ENCODE results near the gene TERT. TPM values are rescaled to one million over a fixed set of nuclear protein-coding genes. Genes with fewer than 3 reads are reported as not detected.

The TERT gene
- total RNA-seq, 2 donors from 2014 or later = not detected

GRCh38 chr5:1314564-1314982 is 19.7 kb upstream of the TERT start:
- TF ChIP-seq, protein P1, sequence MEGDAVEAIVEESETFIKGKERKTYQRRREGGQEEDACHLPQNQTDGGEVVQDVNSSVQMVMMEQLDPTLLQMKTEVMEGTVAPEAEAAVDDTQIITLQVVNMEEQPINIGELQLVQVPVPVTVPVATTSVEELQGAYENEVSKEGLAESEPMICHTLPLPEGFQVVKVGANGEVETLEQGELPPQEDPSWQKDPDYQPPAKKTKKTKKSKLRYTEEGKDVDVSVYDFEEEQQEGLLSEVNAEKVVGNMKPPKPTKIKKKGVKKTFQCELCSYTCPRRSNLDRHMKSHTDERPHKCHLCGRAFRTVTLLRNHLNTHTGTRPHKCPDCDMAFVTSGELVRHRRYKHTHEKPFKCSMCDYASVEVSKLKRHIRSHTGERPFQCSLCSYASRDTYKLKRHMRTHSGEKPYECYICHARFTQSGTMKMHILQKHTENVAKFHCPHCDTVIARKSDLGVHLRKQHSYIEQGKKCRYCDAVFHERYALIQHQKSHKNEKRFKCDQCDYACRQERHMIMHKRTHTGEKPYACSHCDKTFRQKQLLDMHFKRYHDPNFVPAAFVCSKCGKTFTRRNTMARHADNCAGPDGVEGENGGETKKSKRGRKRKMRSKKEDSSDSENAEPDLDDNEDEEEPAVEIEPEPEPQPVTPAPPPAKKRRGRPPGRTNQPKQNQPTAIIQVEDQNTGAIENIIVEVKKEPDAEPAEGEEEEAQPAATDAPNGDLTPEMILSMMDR (IDR thresholded peaks at IDR 0.05) = no peak
- peaks cover 15% of the 10 kb centered on the region for H3K36me3 ChIP-seq
- H3K4me1 ChIP-seq (ENCODE audit: control insufficient read depth in 1 of 2, low read depth in 2 of 2) = peaks cover 0 to 8% of the 10 kb centered on the region in 2 donors
- no peak for DNase-seq (ENCODE audit: low spot score)
- ATAC-seq (ENCODE audit: insufficient number of reproducible peaks, low FRiP score, low read depth) = no peak
- H3K27ac ChIP-seq = no peak overlapping the region
- no peaks in the 10 kb centered on the region for H3K27me3 ChIP-seq (replicated peaks; ENCODE audit: insufficient read depth)
- no peak overlapping the region for H3K4me3 ChIP-seq
- no peaks in the 10 kb centered on the region for H3K9me3 ChIP-seq

GRCh38 chr5:1312993-1313833 is 18.3 kb upstream of the TERT start:
- ATAC-seq (ENCODE audit: insufficient number of reproducible peaks, low FRiP score, low read depth) = no peak

DNA sequence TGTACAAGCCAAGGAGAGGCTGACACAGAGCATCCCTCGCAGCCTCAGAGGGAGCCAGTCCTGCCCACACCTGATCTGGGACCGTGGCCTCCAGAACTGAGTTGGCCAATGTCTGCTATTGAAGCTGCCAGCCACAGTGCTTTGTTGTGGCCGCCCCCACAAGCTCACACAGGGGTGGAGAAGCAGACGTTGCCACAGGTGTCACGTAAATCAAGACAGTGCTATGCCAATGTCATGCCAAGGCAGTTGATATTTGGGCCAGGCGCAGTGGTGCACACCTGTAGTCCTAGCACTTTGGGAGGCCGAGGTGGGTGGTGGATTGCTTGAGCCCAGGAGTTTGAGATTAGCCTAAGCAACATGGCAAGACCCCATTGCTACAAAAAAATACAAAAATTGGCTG is 17.3 kb upstream of the TERT start:
- Histone ChIP-seq H3K27ac (no peak overlapping the region), H3K9me3 (no peaks in the 10 kb centered on the region), H3K4me3 (no peak overlapping the region), H3K4me1 (ENCODE audit: control insufficient read depth in 1 of 2, low read depth in 2 of 2) (peaks cover 0 to 8% of the 10 kb centered on the region in 2 donors), H3K36me3 (no peaks in the 10 kb centered on the region), H3K27me3 (replicated peaks; ENCODE audit: insufficient read depth) (no peaks in the 10 kb centered on the region)
- TF ChIP-seq, protein P1 (IDR thresholded peaks at IDR 0.05) = no peak
- ATAC-seq (ENCODE audit: insufficient number of reproducible peaks, low FRiP score, low read depth) = no peak
- DNase-seq (ENCODE audit: low spot score) = no peak

More at GRCh38 chr5:1312993-1313833, 18.3 kb upstream of the TERT start:
- no peak overlapping the region for H3K27ac ChIP-seq
- H3K36me3 ChIP-seq = peaks cover 4% of the 10 kb centered on the region
- no peak overlapping the region for H3K4me3 ChIP-seq
- H3K4me1 ChIP-seq (ENCODE audit: control insufficient read depth in 1 of 2, low read depth in 2 of 2) = peaks cover 0 to 8% of the 10 kb centered on the region in 2 donors
- no peaks in the 10 kb centered on the region for H3K27me3 ChIP-seq (replicated peaks; ENCODE audit: insufficient read depth)
- no peak for DNase-seq (ENCODE audit: low spot score)
- TF ChIP-seq, protein P1 (IDR thresholded peaks at IDR 0.05) = no peak
- no peaks in the 10 kb centered on the region for H3K9me3 ChIP-seq

- DNase-seq (ENCODE audit: low spot score) (no peak), ATAC-seq (ENCODE audit: insufficient number of reproducible peaks, low FRiP score, low read depth) (no peak)
- no peaks in the 10 kb centered on the region for H3K9me3 ChIP-seq
- no peak overlapping the region for H3K27ac ChIP-seq
- no peaks in the 10 kb centered on the region for H3K36me3 ChIP-seq
- no peak overlapping the region for H3K4me3 ChIP-seq
- no peaks in the 10 kb centered on the region for H3K27me3 ChIP-seq (replicated peaks; ENCODE audit: insufficient read depth)
- TF ChIP-seq, protein P1 (IDR thresholded peaks at IDR 0.05) = no peak
- H3K4me1 ChIP-seq (ENCODE audit: control insufficient read depth in 1 of 2, low read depth in 2 of 2) = peaks cover 0 to 8% of the 10 kb centered on the region in 2 donors
Observed at GRCh38 chr5:1311439-1312055, 16.7 kb upstream of the TERT start.

GRCh38 chr5:1310118-1310517 is 15.2 kb upstream of the TERT start:
- H3K9me3 ChIP-seq = no peaks in the 10 kb centered on the region
- TF ChIP-seq, protein P1 (IDR thresholded peaks at IDR 0.05) = no peak
- DNase-seq (ENCODE audit: low spot score) = no peak
- no peaks in the 10 kb centered on the region for H3K36me3 ChIP-seq
- H3K27ac ChIP-seq = no peak overlapping the region
- no peak for ATAC-seq (ENCODE audit: insufficient number of reproducible peaks, low FRiP score, low read depth)
- no peak overlapping the region for H3K4me3 ChIP-seq
- no peaks in the 10 kb centered on the region for H3K27me3 ChIP-seq (replicated peaks; ENCODE audit: insufficient read depth)
- no peaks in the 10 kb centered on the region for H3K4me1 ChIP-seq (ENCODE audit: control insufficient read depth in 1 of 2, low read depth in 2 of 2)

All from thoracic aorta (tissue), 2 donors.